Endothelial cell (in vitro differentiated cells): ENCODE data around the gene SCN1A. TPM values are rescaled to one million over a fixed set of nuclear protein-coding genes. Genes with fewer than 3 reads are reported as not detected.

Source experiments
- DNase-seq: peaks from one replicate; pipeline ENCODE4 v3.0.0; 2021; ENCODE audit warnings: low spot score
- H3K27ac Mint-ChIP-seq: one replicate; pipeline ENCODE4 v1.8.0; 2021; ENCODE audit warnings: mixed read lengths, inconsistent platforms; ENCODE audit not compliant: unreplicated experiment
- H3K27me3 Mint-ChIP-seq: one replicate; pipeline ENCODE4 v1.8.0; 2021; ENCODE audit warnings: mild to moderate bottlenecking, moderate library complexity, mixed read lengths, inconsistent platforms; ENCODE audit not compliant: unreplicated experiment
- H3K36me3 Mint-ChIP-seq: one replicate; pipeline ENCODE4 v1.8.0; 2021; ENCODE audit warnings: mild to moderate bottlenecking, low read depth, mixed read lengths, inconsistent platforms; ENCODE audit not compliant: unreplicated experiment
- H3K4me1 Mint-ChIP-seq: one replicate; pipeline ENCODE4 v1.8.0; 2021; ENCODE audit warnings: mild to moderate bottlenecking, mixed read lengths, inconsistent platforms; ENCODE audit not compliant: unreplicated experiment
- H3K4me3 Mint-ChIP-seq: one replicate; pipeline ENCODE4 v1.8.0; 2021; ENCODE audit warnings: mild to moderate bottlenecking, mixed read lengths, inconsistent platforms; ENCODE audit not compliant: unreplicated experiment
- H3K9me3 Mint-ChIP-seq: one replicate; pipeline ENCODE4 v1.8.0; 2021; ENCODE audit warnings: mixed read lengths, inconsistent platforms; ENCODE audit not compliant: unreplicated experiment
- total RNA-seq: library from RNA; stranded (reverse); fragmentation: NEBNext Ultra II Directional; extraction: Animal tissue kit (Norgen Biotek cat#: 25700); gene quantifications from one replicate; pipeline ENCODE4 v1.2.1, GENCODE V29; 2021; ENCODE audit not compliant: unreplicated experiment
- TF ChIP-seq, protein P1 (sequence below): fragments of 200-600 bp; sonication (generic); IDR thresholded peaks from one replicate; pipeline ENCODE4 v1.5.0; 2021; ENCODE audit warnings: antibody characterized with exemption; ENCODE audit not compliant: unreplicated experiment

Gene SCN1A
- total RNA-seq, 1 donor from 2014 or later = 0.33 TPM

DNA sequence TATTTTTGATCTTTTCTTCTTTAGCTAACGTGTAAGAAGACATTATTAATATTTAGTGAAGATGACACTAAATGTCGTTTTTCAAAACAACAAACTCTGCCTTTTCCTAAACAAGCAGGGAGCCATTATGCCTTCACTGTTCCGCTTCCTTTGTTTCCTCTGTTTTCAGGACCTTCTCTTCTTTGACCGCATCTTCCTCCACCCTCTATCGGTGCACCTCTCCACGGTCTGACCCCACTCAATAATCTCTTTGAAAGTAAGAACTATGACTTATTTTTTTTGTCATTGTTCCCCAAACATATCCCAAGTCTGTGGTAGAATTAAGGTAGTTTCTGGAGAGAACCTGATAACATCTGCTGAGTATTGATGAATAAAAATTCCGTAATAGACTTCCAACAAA, 5.8 kb upstream of the SCN1A start:
- Mint-ChIP-seq H3K36me3 (no peaks in the 10 kb centered on the region), H3K27me3 (no peaks in the 10 kb centered on the region)
- TF ChIP-seq, protein P1, sequence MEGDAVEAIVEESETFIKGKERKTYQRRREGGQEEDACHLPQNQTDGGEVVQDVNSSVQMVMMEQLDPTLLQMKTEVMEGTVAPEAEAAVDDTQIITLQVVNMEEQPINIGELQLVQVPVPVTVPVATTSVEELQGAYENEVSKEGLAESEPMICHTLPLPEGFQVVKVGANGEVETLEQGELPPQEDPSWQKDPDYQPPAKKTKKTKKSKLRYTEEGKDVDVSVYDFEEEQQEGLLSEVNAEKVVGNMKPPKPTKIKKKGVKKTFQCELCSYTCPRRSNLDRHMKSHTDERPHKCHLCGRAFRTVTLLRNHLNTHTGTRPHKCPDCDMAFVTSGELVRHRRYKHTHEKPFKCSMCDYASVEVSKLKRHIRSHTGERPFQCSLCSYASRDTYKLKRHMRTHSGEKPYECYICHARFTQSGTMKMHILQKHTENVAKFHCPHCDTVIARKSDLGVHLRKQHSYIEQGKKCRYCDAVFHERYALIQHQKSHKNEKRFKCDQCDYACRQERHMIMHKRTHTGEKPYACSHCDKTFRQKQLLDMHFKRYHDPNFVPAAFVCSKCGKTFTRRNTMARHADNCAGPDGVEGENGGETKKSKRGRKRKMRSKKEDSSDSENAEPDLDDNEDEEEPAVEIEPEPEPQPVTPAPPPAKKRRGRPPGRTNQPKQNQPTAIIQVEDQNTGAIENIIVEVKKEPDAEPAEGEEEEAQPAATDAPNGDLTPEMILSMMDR = no peak

DNA sequence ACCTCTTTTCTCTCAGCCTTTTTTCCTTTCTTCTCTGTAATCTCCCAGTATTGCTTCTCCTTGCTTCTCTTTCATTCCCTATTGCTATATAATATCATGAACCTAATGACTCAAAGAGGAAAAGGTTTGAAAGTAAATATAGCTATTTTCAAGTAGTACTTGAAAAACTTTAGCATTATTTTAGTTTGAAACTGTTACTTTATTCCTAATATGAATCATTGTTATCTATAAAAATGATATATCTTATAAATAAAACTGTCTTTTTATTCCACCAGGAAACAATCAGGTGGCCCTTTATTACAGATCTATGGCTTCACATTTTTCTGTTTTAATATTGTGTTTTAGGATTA, 311 bp upstream of the SCN1A start:
- DNase-seq = no peak
- H3K4me3 Mint-ChIP-seq = no peak overlapping the region
- H3K27ac Mint-ChIP-seq = no peak overlapping the region
- H3K36me3 Mint-ChIP-seq = no peaks in the 10 kb centered on the region
- peaks cover 15% of the 10 kb centered on the region for H3K4me1 Mint-ChIP-seq
- TF ChIP-seq, protein P1 = no peak
- no peaks in the 10 kb centered on the region for H3K9me3 Mint-ChIP-seq
- no peaks in the 10 kb centered on the region for H3K27me3 Mint-ChIP-seq

More for the DNA sequence above, 5.8 kb upstream of the SCN1A start:
- no peaks in the 10 kb centered on the region for H3K4me1 Mint-ChIP-seq
- DNase-seq = no peak
- no peaks in the 10 kb centered on the region for H3K9me3 Mint-ChIP-seq
- no peak overlapping the region for H3K27ac Mint-ChIP-seq
- H3K4me3 Mint-ChIP-seq = no peak overlapping the region

DNA sequence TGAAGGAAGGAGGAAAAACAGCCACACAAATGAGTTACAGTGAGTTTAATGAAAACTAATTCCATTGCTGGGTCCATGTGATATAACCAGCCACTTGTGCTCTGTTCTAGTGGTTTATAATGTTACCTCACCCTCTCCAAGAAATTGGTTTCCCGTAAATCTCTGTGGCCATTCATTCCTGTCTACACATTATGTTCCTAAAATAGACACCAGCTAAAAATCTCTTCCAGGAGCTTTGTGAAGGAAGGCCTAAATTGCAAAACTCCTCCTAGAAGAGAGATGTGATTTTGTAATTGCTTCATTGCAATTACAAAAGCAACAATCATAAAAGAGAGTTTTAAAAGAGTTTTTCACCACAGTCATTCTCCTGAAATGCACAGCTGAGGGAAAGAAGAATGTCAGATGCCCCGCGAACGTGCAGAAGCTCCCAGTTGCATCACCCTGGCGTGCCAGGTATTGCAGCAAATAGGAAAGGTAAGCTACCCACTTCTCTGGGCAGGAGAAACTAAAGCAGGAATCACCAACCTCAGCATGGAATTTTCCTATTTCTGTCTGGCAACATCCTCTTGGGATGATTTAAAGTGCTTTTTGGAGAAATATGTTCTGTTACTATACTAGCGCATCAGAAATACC, 1.7 kb downstream of the SCN1A start:
- Mint-ChIP-seq H3K27ac (no peak overlapping the region), H3K27me3 (no peaks in the 10 kb centered on the region), H3K9me3 (no peaks in the 10 kb centered on the region), H3K36me3 (no peaks in the 10 kb centered on the region), H3K4me3 (no peak overlapping the region), H3K4me1 (peaks cover 15% of the 10 kb centered on the region)
- TF ChIP-seq, protein P1 = no peak
- DNase-seq = no peak

DNA sequence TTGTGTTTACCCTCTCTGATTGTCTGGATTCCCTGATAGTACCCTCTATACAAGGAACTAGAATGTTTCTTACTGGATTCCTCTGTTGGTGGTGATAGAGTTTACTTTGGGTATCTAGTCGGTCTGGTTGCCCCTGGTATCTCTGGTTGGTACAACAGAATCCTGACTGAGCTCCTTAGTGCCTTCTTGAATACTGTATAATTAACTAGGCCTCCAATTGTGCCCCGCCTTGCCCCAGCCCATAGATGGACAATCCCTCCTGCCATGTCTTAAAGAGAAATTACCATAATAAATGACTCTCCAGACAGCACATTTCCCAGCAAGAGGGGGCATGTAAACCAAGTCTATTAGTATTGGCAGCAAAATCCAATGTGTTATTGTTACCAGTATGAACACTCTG, 2.3 kb downstream of the SCN1A start:
- peaks cover 15% of the 10 kb centered on the region for H3K4me1 Mint-ChIP-seq
- H3K4me3 Mint-ChIP-seq = no peak overlapping the region
- TF ChIP-seq, protein P1 = no peak
- no peak for DNase-seq
- H3K36me3 Mint-ChIP-seq = no peaks in the 10 kb centered on the region
- no peaks in the 10 kb centered on the region for H3K27me3 Mint-ChIP-seq
- H3K9me3 Mint-ChIP-seq = no peaks in the 10 kb centered on the region
- H3K27ac Mint-ChIP-seq = no peak overlapping the region

DNA sequence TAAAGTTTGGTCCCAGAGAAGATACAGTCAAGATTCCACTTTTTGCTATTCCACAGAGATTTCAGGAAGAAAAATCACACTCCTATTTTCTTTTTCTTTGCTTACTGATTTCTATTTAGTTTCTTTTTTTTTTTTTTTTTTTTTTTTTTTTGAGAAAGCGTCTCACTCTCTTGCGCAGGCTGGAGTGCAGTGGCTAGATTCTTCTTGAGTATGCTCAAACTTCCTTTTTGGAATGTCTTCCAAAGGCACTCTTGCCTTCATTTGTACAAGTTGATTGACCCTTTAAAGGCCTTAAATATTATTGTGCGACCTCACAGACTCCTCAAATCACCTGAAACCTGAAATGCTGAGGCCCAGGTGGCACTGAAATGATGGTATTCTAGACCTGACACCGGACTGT, 9.6 kb downstream of the SCN1A start:
- Mint-ChIP-seq H3K9me3 (no peaks in the 10 kb centered on the region), H3K27me3 (no peaks in the 10 kb centered on the region), H3K36me3 (no peaks in the 10 kb centered on the region), H3K4me1 (no peaks in the 10 kb centered on the region), H3K4me3 (no peak overlapping the region), H3K27ac (no peak overlapping the region)
- TF ChIP-seq, protein P1 = no peak
- DNase-seq = no peak
